ENCODE data around the gene BTBD16. TPM values are rescaled to one million over a fixed set of nuclear protein-coding genes. Genes with fewer than 3 reads are reported as not detected.

BTBD16 gene
- total and polyA plus RNA-seq, 2 donors (not counting 3 experiments of a cell fraction or from before 2014, with no cell fraction given) = 0.04 TPM; not detected in 1

DNA sequence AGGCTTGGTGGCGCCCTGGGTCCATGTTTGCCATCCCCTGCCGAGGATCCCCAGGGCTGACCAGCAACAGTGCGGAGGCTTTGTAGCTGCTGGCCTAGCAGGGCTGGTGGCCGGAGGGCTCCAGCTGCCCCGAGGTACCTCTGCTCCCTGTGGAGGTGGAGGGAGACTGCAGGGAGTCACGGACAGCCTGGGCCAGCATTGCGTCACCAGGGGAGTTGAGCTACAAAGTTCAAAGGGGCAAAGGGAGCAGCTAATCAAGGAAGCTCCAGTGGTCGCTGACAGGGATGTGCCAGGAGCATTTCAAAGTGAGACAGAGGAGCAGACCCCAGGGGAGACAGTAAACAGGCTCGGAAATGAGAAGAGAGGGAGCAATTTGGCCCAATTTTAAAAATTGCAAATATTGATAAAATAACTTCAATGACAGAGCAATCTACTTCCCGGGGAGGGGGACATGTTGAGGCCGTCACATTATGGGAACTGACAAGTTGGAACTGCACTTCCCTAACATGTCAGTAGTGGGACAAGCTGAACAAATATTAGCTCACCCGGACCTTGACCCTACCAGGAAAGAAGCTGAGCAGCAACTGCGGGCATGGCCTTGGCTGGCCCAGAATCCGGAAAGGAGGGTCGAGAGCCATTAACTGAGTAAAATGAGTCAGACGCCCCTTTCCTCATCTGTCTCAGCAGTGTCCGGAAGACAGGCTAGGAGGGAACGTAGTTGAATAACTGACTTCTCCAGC is 39.4 kb downstream of the BTBD16 start:
- ChIA-PET CTCF (interaction anchor here (0.7 to 5.9 kb wide), 9 partner anchors 12 to 255 kb away, joined by 3 to 76 read pairs (median 4); partner anchors contain the start of gene PLEKHA1), POLR2A (interaction anchor here (0.9 to 1.8 kb wide), 3 partner anchors 12 to 164 kb away, joined by 3 to 7 read pairs (median 5); partner anchors contain the start of gene PLEKHA1)
- TF ChIP-seq FOS (IDR thresholded peaks at IDR 0.05; ENCODE audit: borderline replicate concordance, insufficient read depth, low read length) (peak; percentile 97), MYC (IDR thresholded peaks at IDR 0.05; ENCODE audit: low read depth, low read length) (peak; percentile 22), POLR2AphosphoS5 (IDR thresholded peaks at IDR 0.05; ENCODE audit: insufficient read depth, low read depth, low read length) (peak; percentile 95), GATA2 (IDR thresholded peaks at IDR 0.05; ENCODE audit: insufficient read depth, insufficient read length, low read depth, low read length) (peak; percentile 51), JUN (IDR thresholded peaks at IDR 0.05; ENCODE audit: borderline replicate concordance, insufficient read depth, insufficient read length, low read depth) (peak; percentile 87), POLR2A (IDR thresholded peaks at IDR 0.05; ENCODE audit: low read depth, low read length) (peak; percentile 84), EZH2 (IDR thresholded peaks at IDR 0.05; ENCODE audit: borderline replicate concordance, low read depth, low read length, severe bottlenecking) (no peak)
- TF ChIP-seq, protein P1, sequence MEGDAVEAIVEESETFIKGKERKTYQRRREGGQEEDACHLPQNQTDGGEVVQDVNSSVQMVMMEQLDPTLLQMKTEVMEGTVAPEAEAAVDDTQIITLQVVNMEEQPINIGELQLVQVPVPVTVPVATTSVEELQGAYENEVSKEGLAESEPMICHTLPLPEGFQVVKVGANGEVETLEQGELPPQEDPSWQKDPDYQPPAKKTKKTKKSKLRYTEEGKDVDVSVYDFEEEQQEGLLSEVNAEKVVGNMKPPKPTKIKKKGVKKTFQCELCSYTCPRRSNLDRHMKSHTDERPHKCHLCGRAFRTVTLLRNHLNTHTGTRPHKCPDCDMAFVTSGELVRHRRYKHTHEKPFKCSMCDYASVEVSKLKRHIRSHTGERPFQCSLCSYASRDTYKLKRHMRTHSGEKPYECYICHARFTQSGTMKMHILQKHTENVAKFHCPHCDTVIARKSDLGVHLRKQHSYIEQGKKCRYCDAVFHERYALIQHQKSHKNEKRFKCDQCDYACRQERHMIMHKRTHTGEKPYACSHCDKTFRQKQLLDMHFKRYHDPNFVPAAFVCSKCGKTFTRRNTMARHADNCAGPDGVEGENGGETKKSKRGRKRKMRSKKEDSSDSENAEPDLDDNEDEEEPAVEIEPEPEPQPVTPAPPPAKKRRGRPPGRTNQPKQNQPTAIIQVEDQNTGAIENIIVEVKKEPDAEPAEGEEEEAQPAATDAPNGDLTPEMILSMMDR (IDR thresholded peaks at IDR 0.05; ENCODE audit: extremely low read depth in 1 of 2, insufficient read depth in 1 of 2, low read depth in 1 of 2, low read length in 2 of 2) = peak in 1 of 2 donors; percentile 20
- TF ChIP-seq, protein P2, sequence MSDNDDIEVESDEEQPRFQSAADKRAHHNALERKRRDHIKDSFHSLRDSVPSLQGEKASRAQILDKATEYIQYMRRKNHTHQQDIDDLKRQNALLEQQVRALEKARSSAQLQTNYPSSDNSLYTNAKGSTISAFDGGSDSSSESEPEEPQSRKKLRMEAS (IDR thresholded peaks at IDR 0.05; ENCODE audit: insufficient read depth, insufficient read length) = no peak
- H3K27me3 ChIP-seq (ENCODE audit: control insufficient read depth in 2 of 2, insufficient read depth in 2 of 2, low read length in 2 of 2) = no peaks in the 10 kb centered on the region
- DNase-seq (ENCODE audit: low read depth, low spot score) = peak; percentile 98
- H3K27ac ChIP-seq (ENCODE audit: insufficient read depth, low read depth, low read length) = peak overlapping the region; percentile 93
- no TSS peak for BruUV-seq (replicated peaks)
- no peaks in the 10 kb centered on the region for H3K9me1 ChIP-seq (replicated peaks; ENCODE audit: control insufficient read depth, extremely low read depth, insufficient read depth, low read length)
- no peak overlapping the region for H2AFZ ChIP-seq (ENCODE audit: low read depth, low read length)
- H3K4me1 ChIP-seq (ENCODE audit: control insufficient read depth, extremely low read depth, insufficient read depth, low read length) = peaks cover 44% of the 10 kb centered on the region
- no peaks in the 10 kb centered on the region for H3K36me3 ChIP-seq (ENCODE audit: control insufficient read depth in 2 of 2, extremely low read depth in 1 of 2, insufficient read depth in 2 of 2, low read length in 2 of 2)
- intact Hi-C loops (cut with micrococcal nuclease) (loop anchor here (1.0 to 2.0 kb wide), 5 partner anchors 32 to 185 kb away; partner anchors contain the start of gene PLEKHA1), dilution Hi-C loops (cut with MboI; ENCODE audit: extremely low pct_ligation_motif_present, low sequenced_read_pairs) (no loop called here)
- H3K9ac ChIP-seq (replicated peaks; ENCODE audit: extremely low read depth, insufficient read depth, low read length) = peak overlapping the region; percentile 68
- H3K9me3 ChIP-seq (replicated peaks; ENCODE audit: control insufficient read depth, insufficient read depth, low read length) = no peaks in the 10 kb centered on the region
- FAIRE-seq = peak; percentile 95
- no peak overlapping the region for H3K4me3 ChIP-seq (replicated peaks in 1 of 3; ENCODE audit: insufficient read depth in 1 of 3, low read depth in 1 of 3, low read length in 3 of 3)
- no peaks in the 10 kb centered on the region for H3K79me2 ChIP-seq (ENCODE audit: control insufficient read depth, insufficient read depth, low read length)
- H3K4me2 ChIP-seq (ENCODE audit: insufficient read depth, low read length) = peak overlapping the region; percentile 47
- no peaks in the 10 kb centered on the region for H4K20me1 ChIP-seq (replicated peaks; ENCODE audit: control insufficient read depth, extremely low read depth, insufficient read depth, low read length)
